NCI-H1048 (cell line): ENCODE data around the gene ANO10.

Experiments
- DNase-seq: peaks from one replicate; lab custom pipeline; 2025; lab: John Stamatoyannopoulos, UW

Gene ANO10

GRCh38 chr3:43415088-43415487, 206.7 kb downstream of the ANO10 start:
- no peak for DNase-seq

GRCh38 chr3:43413676-43414368, 208.0 kb downstream of the ANO10 start:
- DNase-seq: no peak

- DNase-seq: no peak
These were observed 210.4 kb downstream of the ANO10 start for GRCh38 chr3:43411429-43411828.

GRCh38 chr3:43410592-43410991, 211.2 kb downstream of the ANO10 start:
- DNase-seq: no peak

- no peak for DNase-seq
These were observed 212.3 kb downstream of the ANO10 start for GRCh38 chr3:43409506-43409905.

GRCh38 chr3:43406643-43407023, 215.2 kb downstream of the ANO10 start:
- DNase-seq: no peak

- no peak for DNase-seq
These were observed 215.7 kb downstream of the ANO10 start for GRCh38 chr3:43405888-43406642.

GRCh38 chr3:43400781-43401730, 220.8 kb downstream of the ANO10 start:
- no peak for DNase-seq

GRCh38 chr3:43400167-43400566, 221.6 kb downstream of the ANO10 start:
- no peak for DNase-seq

- DNase-seq: no peak
These were observed 222.8 kb downstream of the ANO10 start for GRCh38 chr3:43399034-43399433.

GRCh38 chr3:43394041-43394554, 227.7 kb downstream of the ANO10 start:
- DNase-seq: no peak

- DNase-seq: no peak
These were observed 230.2 kb downstream of the ANO10 start for GRCh38 chr3:43391621-43392020.

GRCh38 chr3:43390255-43390588, 231.6 kb downstream of the ANO10 start:
- no peak for DNase-seq

- no peak for DNase-seq
These were observed 232.2 kb downstream of the ANO10 start for GRCh38 chr3:43389388-43390254.

- DNase-seq: no peak
These were observed 232.9 kb downstream of the ANO10 start for GRCh38 chr3:43388915-43389314.

- DNase-seq: no peak
These were observed 233.6 kb downstream of the ANO10 start for GRCh38 chr3:43388175-43388574.

- no peak for DNase-seq
These were observed 242.5 kb downstream of the ANO10 start for GRCh38 chr3:43379343-43379742.

- DNase-seq: no peak
These were observed 243.5 kb downstream of the ANO10 start for GRCh38 chr3:43378066-43378935.

- no peak for DNase-seq
These were observed 248.3 kb downstream of the ANO10 start for GRCh38 chr3:43373560-43373928.

- no peak for DNase-seq
These were observed 248.8 kb downstream of the ANO10 start for GRCh38 chr3:43372809-43373559.
